ENCODE results near the gene NUDT4. TPM values are rescaled to one million over a fixed set of nuclear protein-coding genes. Genes with fewer than 3 reads are reported as not detected.

Gene NUDT4
- total RNA-seq, 2 experiments from 2014 or later, result 62.0 to 62.6 TPM

GRCh38 chr12:93434256-93434865, 56.6 kb downstream of the NUDT4 start:
- peaks cover 9% of the 10 kb centered on the region for H3K36me3 Mint-ChIP-seq
- no peak overlapping the region for H3K4me3 Mint-ChIP-seq
- no peak for DNase-seq
- peaks cover 45% of the 10 kb centered on the region for H3K4me1 Mint-ChIP-seq
- H3K27me3 Mint-ChIP-seq, result no peaks in the 10 kb centered on the region
- POLR2A ChIA-PET, result no interaction called here
- no peak overlapping the region for H3K27ac Mint-ChIP-seq
- ATAC-seq (ENCODE audit: low read depth), result no peak
- no peaks in the 10 kb centered on the region for H3K9me3 Mint-ChIP-seq

GRCh38 chr12:93438266-93439050, 60.7 kb downstream of the NUDT4 start:
- no peak for ATAC-seq (ENCODE audit: low read depth)
- no peaks in the 10 kb centered on the region for H3K27me3 Mint-ChIP-seq
- peak overlapping the region; percentile 59 for H3K4me3 Mint-ChIP-seq
- peaks cover 53% of the 10 kb centered on the region for H3K4me1 Mint-ChIP-seq
- peaks cover 2% of the 10 kb centered on the region for H3K36me3 Mint-ChIP-seq
- no peaks in the 10 kb centered on the region for H3K9me3 Mint-ChIP-seq
- POLR2A ChIA-PET, result no interaction called here
- H3K27ac Mint-ChIP-seq, result peak overlapping the region; percentile 1
- no peak for DNase-seq

GRCh38 chr12:93440043-93440835, 62.5 kb downstream of the NUDT4 start:
- Mint-ChIP-seq H3K36me3 (peaks cover 2% of the 10 kb centered on the region), H3K27me3 (no peaks in the 10 kb centered on the region), H3K4me3 (peak overlapping the region; percentile 93), H3K27ac (peak overlapping the region; percentile 85), H3K4me1 (peaks cover 49% of the 10 kb centered on the region), H3K9me3 (no peaks in the 10 kb centered on the region)
- POLR2A ChIA-PET, result interaction anchor here (0.7 to 2.2 kb wide), 7 partner anchors 8 to 513 kb away, joined by 3 to 6 read pairs (median 4); partner anchors contain the start of gene MRPL42
- DNase-seq, result no peak
- no peak for ATAC-seq (ENCODE audit: low read depth)

GRCh38 chr12:93441081-93441616, 63.4 kb downstream of the NUDT4 start:
- H3K4me1 Mint-ChIP-seq, result peaks cover 46% of the 10 kb centered on the region
- POLR2A ChIA-PET, result interaction anchor here (0.7 to 2.2 kb wide), 8 partner anchors 9 to 514 kb away, joined by 3 to 6 read pairs (median 4); partner anchors contain the start of gene MRPL42
- peak overlapping the region; percentile 93 for H3K4me3 Mint-ChIP-seq
- no peaks in the 10 kb centered on the region for H3K9me3 Mint-ChIP-seq
- H3K36me3 Mint-ChIP-seq, result peaks cover 2% of the 10 kb centered on the region
- DNase-seq, result peak; percentile 71
- no peaks in the 10 kb centered on the region for H3K27me3 Mint-ChIP-seq
- ATAC-seq (ENCODE audit: low read depth), result peak; percentile 7
- H3K27ac Mint-ChIP-seq, result peak overlapping the region; percentile 85

GRCh38 chr12:93441617-93442410, 64.1 kb downstream of the NUDT4 start, which contains the start of gene UBE2N:
Gene UBE2N (minus strand): TSS chr12:93441947. CDS start chr12:93441884, 63 bp downstream.
- no peaks in the 10 kb centered on the region for H3K9me3 Mint-ChIP-seq
- H3K36me3 Mint-ChIP-seq, result peaks cover 2% of the 10 kb centered on the region
- peak within 1 kb of the TSS; percentile 96 for H3K27ac Mint-ChIP-seq
- POLR2A ChIA-PET, result interaction anchor here (1.0 to 2.2 kb wide), 9 partner anchors 9 to 660 kb away, joined by 3 to 10 read pairs (median 4); partner anchors contain the start of gene MRPL42
- peak; percentile 83 for ATAC-seq (ENCODE audit: low read depth)
- peak within 1 kb of the TSS; percentile 93 for H3K4me3 Mint-ChIP-seq
- H3K4me1 Mint-ChIP-seq, result peaks cover 40% of the 10 kb centered on the region
- no peaks in the 10 kb centered on the region for H3K27me3 Mint-ChIP-seq
- DNase-seq, result peak; percentile 98

- Mint-ChIP-seq H3K9me3 (no peaks in the 10 kb centered on the region), H3K27me3 (no peaks in the 10 kb centered on the region), H3K36me3 (no peaks in the 10 kb centered on the region), H3K4me3 (peak overlapping the region; percentile 88), H3K27ac (peak overlapping the region; percentile 96), H3K4me1 (peaks cover 37% of the 10 kb centered on the region)
- DNase-seq (no peak), ATAC-seq (ENCODE audit: low read depth) (no peak)
- POLR2A ChIA-PET, result interaction anchor here (1.0 to 2.2 kb wide), 4 partner anchors 25 to 659 kb away, joined by 3 to 10 read pairs (median 5); partner anchors contain the start of gene MRPL42
Measured at GRCh38 chr12:93442411-93443340, 65.0 kb downstream of the NUDT4 start.

- POLR2A ChIA-PET, result interaction anchor here (2.0 kb wide), 1 partner anchor 24 kb away, joined by 10 read pairs; the partner anchor contains the start of gene MRPL42
- Mint-ChIP-seq H3K27me3 (no peaks in the 10 kb centered on the region), H3K27ac (no peak overlapping the region), H3K4me1 (peaks cover 35% of the 10 kb centered on the region), H3K36me3 (no peaks in the 10 kb centered on the region), H3K9me3 (no peaks in the 10 kb centered on the region), H3K4me3 (no peak overlapping the region)
- DNase-seq (no peak), ATAC-seq (ENCODE audit: low read depth) (no peak)
Measured at GRCh38 chr12:93443576-93443975, 65.9 kb downstream of the NUDT4 start.

GRCh38 chr12:93447555-93448290, 70.0 kb downstream of the NUDT4 start:
- Mint-ChIP-seq H3K27ac (no peak overlapping the region), H3K36me3 (no peaks in the 10 kb centered on the region), H3K4me3 (no peak overlapping the region), H3K4me1 (peaks cover 19% of the 10 kb centered on the region), H3K9me3 (peaks cover 1% of the 10 kb centered on the region), H3K27me3 (no peaks in the 10 kb centered on the region)
- no peak for DNase-seq
- ATAC-seq (ENCODE audit: low read depth), result no peak
- POLR2A ChIA-PET, result interaction anchor here (1.0 kb wide), 1 partner anchor 20 kb away, joined by 4 read pairs; the partner anchor contains the start of gene MRPL42

GRCh38 chr12:93448796-93449195, 71.1 kb downstream of the NUDT4 start:
- Mint-ChIP-seq H3K4me1 (peaks cover 15% of the 10 kb centered on the region), H3K9me3 (peaks cover 1% of the 10 kb centered on the region), H3K27ac (no peak overlapping the region), H3K27me3 (no peaks in the 10 kb centered on the region), H3K36me3 (no peaks in the 10 kb centered on the region), H3K4me3 (no peak overlapping the region)
- ATAC-seq (ENCODE audit: low read depth) (no peak), DNase-seq (no peak)
- POLR2A ChIA-PET, result no interaction called here

GRCh38 chr12:93449277-93449676, 71.6 kb downstream of the NUDT4 start:
- ATAC-seq (ENCODE audit: low read depth) (no peak), DNase-seq (no peak)
- Mint-ChIP-seq H3K36me3 (no peaks in the 10 kb centered on the region), H3K4me3 (no peak overlapping the region), H3K9me3 (peaks cover 1% of the 10 kb centered on the region), H3K27ac (no peak overlapping the region), H3K27me3 (peaks cover 2% of the 10 kb centered on the region), H3K4me1 (peaks cover 15% of the 10 kb centered on the region)
- POLR2A ChIA-PET, result no interaction called here

Data from activated naive CD8-positive, alpha-beta T cell treated with anti-CD3 and anti-CD28 coated beads, Interleukin-2, amount 10 ng/mL, durations not matched to agents 7 days and 5 days (primary cell).